NCI-H2171 treated with DMSO at 0.1 percent for 48 hours (cell line): ENCODE results near the gene NOS3.

Experiments
- DNase-seq: peaks from one replicate; lab custom pipeline; 2025; lab: John Stamatoyannopoulos, UW

NOS3 gene

GRCh38 chr7:150979713-150980390 lies 11.0 kb upstream of the NOS3 start:
- DNase-seq: no peak

GRCh38 chr7:150980663-150981062 lies 10.2 kb upstream of the NOS3 start:
- DNase-seq: peak; percentile 11

GRCh38 chr7:150981644-150982043 lies 9.2 kb upstream of the NOS3 start:
- DNase-seq: peak; percentile 34

GRCh38 chr7:150982351-150982750 lies 8.5 kb upstream of the NOS3 start:
- DNase-seq: no peak

- DNase-seq: no peak
Observed at GRCh38 chr7:150983893-150984368, 6.9 kb upstream of the NOS3 start.

GRCh38 chr7:150986099-150986512 lies 4.7 kb upstream of the NOS3 start:
- peak; percentile 51 for DNase-seq

- no peak for DNase-seq
Observed at GRCh38 chr7:150986556-150986955, 4.3 kb upstream of the NOS3 start.

GRCh38 chr7:150988230-150989226 lies 2.3 kb upstream of the NOS3 start:
- peak; percentile 94 for DNase-seq

- DNase-seq: no peak
Observed at GRCh38 chr7:150989456-150989855, 1.4 kb upstream of the NOS3 start.

GRCh38 chr7:150992051-150992640 lies 1.3 kb downstream of the NOS3 start:
- no peak for DNase-seq

- DNase-seq: peak; percentile 26
Observed at GRCh38 chr7:150992833-150993302, 2.1 kb downstream of the NOS3 start.

GRCh38 chr7:150993511-150993910 lies 2.7 kb downstream of the NOS3 start:
- no peak for DNase-seq

GRCh38 chr7:150994141-150994837 lies 3.5 kb downstream of the NOS3 start:
- no peak for DNase-seq

- peak; percentile 18 for DNase-seq
Observed at GRCh38 chr7:150994838-150995510, 4.2 kb downstream of the NOS3 start.

- DNase-seq: no peak
Observed at GRCh38 chr7:150996376-150997074, 5.7 kb downstream of the NOS3 start.

GRCh38 chr7:150997075-150997511 lies 6.3 kb downstream of the NOS3 start:
- no peak for DNase-seq

- DNase-seq: no peak
Observed at GRCh38 chr7:150997817-150998216, 7.0 kb downstream of the NOS3 start.

- DNase-seq: no peak
Observed at GRCh38 chr7:150998341-150998740, 7.5 kb downstream of the NOS3 start.

GRCh38 chr7:150999001-150999400 lies 8.2 kb downstream of the NOS3 start:
- no peak for DNase-seq

GRCh38 chr7:150999497-151000230 lies 8.8 kb downstream of the NOS3 start:
- no peak for DNase-seq
